ENCODE data around the gene RSRC1.

DNA sequence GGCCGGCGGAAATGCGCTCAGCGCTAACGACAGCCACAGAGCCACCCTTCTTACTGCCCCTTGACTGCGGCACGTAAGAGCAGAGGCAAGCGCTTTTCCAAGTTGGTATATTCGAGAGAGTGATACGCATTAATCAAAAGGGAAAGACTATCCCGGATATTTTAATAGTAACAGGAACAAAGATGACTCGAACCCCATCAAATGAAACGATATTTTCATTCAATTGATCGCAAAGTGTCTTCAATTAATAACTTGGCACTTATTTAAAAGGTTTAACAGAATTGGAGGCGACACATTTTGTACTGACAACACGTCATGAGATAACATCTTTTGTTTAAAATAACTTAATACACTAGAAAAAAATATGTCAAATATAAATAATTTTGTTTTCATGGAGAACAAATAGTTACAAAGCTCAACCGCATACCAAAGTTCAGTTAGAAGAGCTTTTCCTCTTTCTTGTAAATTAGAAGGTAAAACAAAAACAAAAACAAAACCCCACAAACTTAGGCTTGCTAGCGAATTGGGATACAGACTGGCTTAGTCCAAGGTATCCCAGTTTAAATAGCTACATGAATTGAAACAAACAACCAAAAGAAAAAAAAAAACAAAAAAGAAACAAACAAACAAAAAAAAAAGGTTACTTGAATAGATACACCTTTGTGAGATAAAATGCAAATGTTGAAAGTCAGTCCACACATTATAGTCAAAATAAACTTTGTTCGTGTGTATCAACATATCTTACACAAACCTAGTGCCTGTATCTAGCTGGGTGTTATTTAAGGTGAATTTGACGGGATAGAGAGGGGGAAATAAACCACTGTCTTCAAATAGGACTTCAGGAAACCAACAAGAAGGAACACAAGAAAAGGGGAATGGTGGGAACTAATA is 13.8 kb upstream of the RSRC1 start:
- TF ChIP-seq, protein P1, sequence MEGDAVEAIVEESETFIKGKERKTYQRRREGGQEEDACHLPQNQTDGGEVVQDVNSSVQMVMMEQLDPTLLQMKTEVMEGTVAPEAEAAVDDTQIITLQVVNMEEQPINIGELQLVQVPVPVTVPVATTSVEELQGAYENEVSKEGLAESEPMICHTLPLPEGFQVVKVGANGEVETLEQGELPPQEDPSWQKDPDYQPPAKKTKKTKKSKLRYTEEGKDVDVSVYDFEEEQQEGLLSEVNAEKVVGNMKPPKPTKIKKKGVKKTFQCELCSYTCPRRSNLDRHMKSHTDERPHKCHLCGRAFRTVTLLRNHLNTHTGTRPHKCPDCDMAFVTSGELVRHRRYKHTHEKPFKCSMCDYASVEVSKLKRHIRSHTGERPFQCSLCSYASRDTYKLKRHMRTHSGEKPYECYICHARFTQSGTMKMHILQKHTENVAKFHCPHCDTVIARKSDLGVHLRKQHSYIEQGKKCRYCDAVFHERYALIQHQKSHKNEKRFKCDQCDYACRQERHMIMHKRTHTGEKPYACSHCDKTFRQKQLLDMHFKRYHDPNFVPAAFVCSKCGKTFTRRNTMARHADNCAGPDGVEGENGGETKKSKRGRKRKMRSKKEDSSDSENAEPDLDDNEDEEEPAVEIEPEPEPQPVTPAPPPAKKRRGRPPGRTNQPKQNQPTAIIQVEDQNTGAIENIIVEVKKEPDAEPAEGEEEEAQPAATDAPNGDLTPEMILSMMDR (IDR thresholded peaks at IDR 0.05): no peak
- TF ChIP-seq POLR2A (IDR thresholded peaks at IDR 0.05): no peak
